H1 (cell line): Measurements from ENCODE around the gene ASAP2. TPM values are rescaled to one million over a fixed set of nuclear protein-coding genes. Genes with fewer than 3 reads are reported as not detected.

Experiments used
- CTCF ChIA-PET: fragments of 300-600 bp; sonication (Branson Sonifier 250); formaldehyde crosslinking; loops from one replicate; lab custom pipeline; 2021; ENCODE audit not compliant: partially characterized antibody; lab: Charles Lee
- POLR2A ChIA-PET: fragments of 300-600 bp; sonication (Branson Sonifier 250); formaldehyde crosslinking; loops from one replicate; lab custom pipeline; 2021; ENCODE audit warnings: inconsistent platforms; ENCODE audit not compliant: partially characterized antibody; lab: Charles Lee
- DNase-seq, 2 experiments: peaks; one replicate each; pipeline versions ENCODE4 v3.0.0 to v3.0.0-alpha.2; 2010 to 2022; ENCODE audit warnings: low spot score in 2 of 2, low read depth in 1 of 2, mixed read lengths in 1 of 2
- FAIRE-seq: peaks from 2 replicates; lab custom pipeline; 2011; peaks lifted over from hg19 to GRCh38; lab: Jason Lieb, UNC
- H2AFZ ChIP-seq: 2 replicates; pipeline ENCODE4 v1.8.1; 2012; ENCODE audit warnings: low read length, inconsistent platforms
- H2AK5ac ChIP-seq: 2 replicates; pipeline ENCODE4 v1.6.1; 2013; ENCODE audit warnings: low read depth, low read length
- H2BK120ac ChIP-seq: replicated peaks from 2 replicates; pipeline ENCODE3; 2013; ENCODE audit warnings: low read depth, low read length, inconsistent platforms
- H2BK12ac ChIP-seq: 2 replicates; pipeline ENCODE4 v1.6.1; 2013; ENCODE audit warnings: low read depth, low read length
- H2BK15ac ChIP-seq: 2 replicates; pipeline ENCODE4 v1.6.1; 2013; ENCODE audit warnings: low read length
- H2BK20ac ChIP-seq: 2 replicates; pipeline ENCODE4 v1.6.1; 2013; ENCODE audit warnings: low read length
- H2BK5ac ChIP-seq: 2 replicates; pipeline ENCODE4 v1.6.1; 2013; ENCODE audit warnings: low read depth, low read length
- H3K14ac ChIP-seq: 2 replicates; pipeline ENCODE4 v1.6.1; 2013; ENCODE audit warnings: inconsistent platforms; ENCODE audit not compliant: insufficient read length
- H3K18ac ChIP-seq: 2 replicates; pipeline ENCODE4 v1.6.1; 2013; ENCODE audit warnings: low read length; ENCODE audit errors: extremely low read depth
- H3K23ac ChIP-seq: 2 replicates; pipeline ENCODE4 v1.6.1; 2013; ENCODE audit warnings: inconsistent platforms; ENCODE audit not compliant: insufficient read length
- H3K23me2 ChIP-seq: 2 replicates; pipeline ENCODE4 v1.6.1; 2013; ENCODE audit warnings: low read depth, low read length
- H3K27ac ChIP-seq: 2 replicates; pipeline ENCODE4 v1.6.1; 2011; ENCODE audit warnings: low read depth, low read length, inconsistent platforms
- H3K27me3 ChIP-seq, 4 experiments: replicated peaks in 1 of 4; 1 replicate in 1 of 4; 2 replicates in 3 of 4; pipeline versions ENCODE4 v1.6.1 to v1.8.1; 2011 to 2013; ENCODE audit warnings: low read length in 3 of 4, mild to moderate bottlenecking in 3 of 4, inconsistent platforms in 2 of 4, mixed read lengths in 2 of 4, moderate library complexity in 1 of 4; ENCODE audit not compliant: control insufficient read depth in 3 of 4, insufficient read depth in 3 of 4; ENCODE audit errors: extremely low read depth in 1 of 4
- H3K36me3 ChIP-seq, 4 experiments: 2 replicates each; pipeline versions ENCODE4 v1.6.1 to v1.8.1; 2011 to 2013; ENCODE audit warnings: mild to moderate bottlenecking in 4 of 4, low read length in 3 of 4, moderate library complexity in 2 of 4, control low read depth in 1 of 4, inconsistent platforms in 1 of 4; ENCODE audit not compliant: insufficient read depth in 4 of 4, control insufficient read depth in 2 of 4
- H3K4ac ChIP-seq: replicated peaks from 2 replicates; pipeline ENCODE3; 2013; ENCODE audit warnings: low read length, low read depth, mixed read lengths, inconsistent platforms; ENCODE audit not compliant: insufficient read length
- H3K4me1 ChIP-seq, 4 experiments: replicated peaks in 1 of 4; 1 replicate in 1 of 4; 2 replicates in 3 of 4; pipeline versions ENCODE4 v1.6.1 to v1.8.1; 2011 to 2013; ENCODE audit warnings: low read length in 3 of 4, inconsistent platforms in 2 of 4, mixed read lengths in 1 of 4; ENCODE audit not compliant: insufficient read depth in 4 of 4, control insufficient read depth in 3 of 4
- H3K4me2 ChIP-seq, 2 experiments: 2 replicates each; pipeline versions ENCODE4 v1.6.1 to v1.8.1; 2011 to 2013; ENCODE audit warnings: low read depth in 2 of 2, low read length in 2 of 2, control low read depth in 1 of 2, inconsistent platforms in 1 of 2, mild to moderate bottlenecking in 1 of 2; ENCODE audit not compliant: insufficient read depth in 1 of 2
- H3K4me3 ChIP-seq, 4 experiments: fragments of 200-600, 300-600 bp in 1 of 4; sonication (generic), shearing (Covaris generic), sonication (Bioruptor Twin) in 1 of 4; 2 replicates each; pipeline versions ENCODE4 v1.5.1 to v1.8.1; 2011 to 2016; ENCODE audit warnings: low read length in 4 of 4, low read depth in 3 of 4, control low read depth in 2 of 4, inconsistent platforms in 2 of 4, mild to moderate bottlenecking in 2 of 4, mixed read lengths in 1 of 4, moderate library complexity in 1 of 4; ENCODE audit not compliant: insufficient read depth in 2 of 4; ENCODE audit errors: extremely low read depth in 1 of 4
- H3K56ac ChIP-seq: replicated peaks from 2 replicates; pipeline ENCODE3; 2013; ENCODE audit warnings: low read depth, mild to moderate bottlenecking, mixed read lengths, low read length, inconsistent platforms; ENCODE audit not compliant: insufficient read length
- H3K79me1 ChIP-seq: 2 replicates; pipeline ENCODE4 v1.6.1; 2013; ENCODE audit warnings: low read depth, low read length, control low read depth
- H3K79me2 ChIP-seq, 2 experiments: 2 replicates each; pipeline versions ENCODE4 v1.6.1 to v1.8.1; 2012 to 2013; ENCODE audit warnings: low read length in 2 of 2, mild to moderate bottlenecking in 2 of 2, inconsistent platforms in 1 of 2; ENCODE audit not compliant: insufficient read depth in 2 of 2, control insufficient read depth in 1 of 2
- H3K9ac ChIP-seq, 4 experiments: replicated peaks in 1 of 4; 1 replicate in 1 of 4; 2 replicates in 3 of 4; pipeline versions ENCODE4 v1.6.1 to v1.8.1; 2011 to 2013; ENCODE audit warnings: low read depth in 3 of 4, low read length in 3 of 4, control low read depth in 2 of 4, mild to moderate bottlenecking in 2 of 4, moderate library complexity in 2 of 4, inconsistent platforms in 1 of 4; ENCODE audit errors: extremely low read depth in 1 of 4
- H3K9me3 ChIP-seq, 2 experiments: 2 replicates each; pipeline versions ENCODE4 v1.6.1 to v1.8.1; 2012 to 2013; ENCODE audit warnings: mild to moderate bottlenecking in 2 of 2, moderate library complexity in 2 of 2, control low read depth in 1 of 2, inconsistent platforms in 1 of 2, low read depth in 1 of 2, low read length in 1 of 2, mixed read lengths in 1 of 2; ENCODE audit not compliant: insufficient read depth in 2 of 2
- H4K20me1 ChIP-seq, 2 experiments: replicated peaks in 1 of 2; 2 replicates each; pipeline versions ENCODE3 to v1.8.1; 2011 to 2013; ENCODE audit warnings: inconsistent platforms in 2 of 2, low read length in 2 of 2, mild to moderate bottlenecking in 1 of 2; ENCODE audit not compliant: insufficient read depth in 2 of 2, control insufficient read depth in 1 of 2
- H4K5ac ChIP-seq: 2 replicates; pipeline ENCODE4 v1.6.1; 2013; ENCODE audit warnings: low read length, low read depth, mixed read lengths, inconsistent platforms; ENCODE audit not compliant: insufficient read length
- H4K8ac ChIP-seq: 2 replicates; pipeline ENCODE4 v1.8.0; 2013; ENCODE audit warnings: mild to moderate bottlenecking, moderate library complexity, low read length, inconsistent platforms; ENCODE audit not compliant: insufficient read depth; ENCODE audit errors: extremely low read depth
- H4K91ac ChIP-seq: replicated peaks from 2 replicates; pipeline ENCODE3; 2013; ENCODE audit warnings: low read length, mixed read lengths, inconsistent platforms; ENCODE audit not compliant: insufficient read length
- CEBPB ChIP-seq: IDR thresholded peaks from 2 replicates; pipeline ENCODE4 v1.6.1; 2012; ENCODE audit warnings: low read depth, low read length
- FOSL1 ChIP-seq: IDR thresholded peaks from 2 replicates; pipeline ENCODE4 v1.6.1; 2011; ENCODE audit warnings: mild to moderate bottlenecking, low read depth, low read length, moderate library complexity; ENCODE audit not compliant: insufficient read depth
- GABPA ChIP-seq: IDR thresholded peaks from 2 replicates; pipeline ENCODE4 v1.6.1; 2011; ENCODE audit warnings: mild to moderate bottlenecking, low read length, moderate library complexity, borderline replicate concordance; ENCODE audit not compliant: insufficient read depth
- JUN ChIP-seq: IDR thresholded peaks from 2 replicates; pipeline ENCODE4 v1.6.1; 2011; ENCODE audit warnings: low read depth, mild to moderate bottlenecking, improper control_type of control experiment, low read length
- KDM1A ChIP-seq: fragments of 200-600, 300-600 bp; sonication (generic); IDR thresholded peaks from 2 replicates; pipeline ENCODE4 v1.7.1; 2016; ENCODE audit warnings: mild to moderate bottlenecking, low read length, borderline replicate concordance
- MAX ChIP-seq: IDR thresholded peaks from 2 replicates; pipeline ENCODE4 v1.6.1; 2012; ENCODE audit warnings: inconsistent platforms
- POLR2AphosphoS5 ChIP-seq: IDR thresholded peaks from 2 replicates; pipeline ENCODE4 v1.6.1; 2011; ENCODE audit warnings: low read depth, low read length
- RXRA ChIP-seq: IDR thresholded peaks from 2 replicates; pipeline ENCODE4 v1.6.1; 2011; ENCODE audit warnings: low read depth, mild to moderate bottlenecking, low read length, moderate library complexity; ENCODE audit not compliant: insufficient read depth
- SAP30 ChIP-seq: fragments of 300-600 bp; sonication (generic); IDR thresholded peaks from 2 replicates; pipeline ENCODE4 v1.7.1; 2012; ENCODE audit warnings: low read length, moderate library complexity, mild to moderate bottlenecking, inconsistent platforms; ENCODE audit not compliant: insufficient read depth, insufficient replicate concordance
- SIRT6 ChIP-seq: IDR thresholded peaks from one replicate; pipeline ENCODE4 v1.7.1; 2012; ENCODE audit warnings: low read length, inconsistent platforms
- SP1 ChIP-seq: IDR thresholded peaks from 2 replicates; pipeline ENCODE4 v1.6.1; 2011; ENCODE audit warnings: low read depth, low read length
- SP4 ChIP-seq: IDR thresholded peaks from 2 replicates; pipeline ENCODE4 v1.6.1; 2012; ENCODE audit warnings: low read length, inconsistent platforms
- TAF1 ChIP-seq: IDR thresholded peaks from 2 replicates; pipeline ENCODE4 v1.6.1; 2011; ENCODE audit warnings: mild to moderate bottlenecking, low read depth, low read length
- WGBS, 2 experiments: shearing (Covaris generic) in 1 of 2; methylation state at CpG; one replicate each; pipeline versions ENCODE4 v1.1.6 to v1.1.7; 2013 to 2015; ENCODE audit warnings: low lambda C conversion rate in 2 of 2, mixed read lengths in 2 of 2, inconsistent platforms in 1 of 2, low coverage in 1 of 2, missing lambda C conversion rate in 1 of 2; ENCODE audit not compliant: insufficient replicate concordance in 2 of 2, insufficient coverage in 1 of 2, insufficient read length in 1 of 2; ENCODE audit errors: extremely low coverage in 1 of 2, missing lambda C conversion rate in 1 of 2; 5-methylcytosine and 5-hydroxymethylcytosine counted together
- polyA plus RNA-seq, 7 experiments: library from polyadenylated mRNA; depleted of rRNA in 3 of 7; stranded (reverse) in 5 of 7; unstranded in 2 of 7; fragments of >200 nt in 5 of 7; fragments of 200-250 nt in 2 of 7; gene quantifications; 1 replicate in 5 of 7; 2 replicates in 1 of 7; 4 replicates in 1 of 7; pipeline versions ENCODE4 v1.2.1 to v1.2.3, GENCODE V29; 2011 to 2013; ENCODE audit warnings: missing spikeins in 2 of 7, mixed read lengths in 2 of 7
- total RNA-seq: library from RNA; stranded (reverse); fragmentation: NEBNext Ultra II Directional; extraction: Animal tissue kit (Norgen Biotek cat#: 25700); gene quantifications from 2 replicates; pipeline ENCODE4 v1.2.1, GENCODE V29; 2021

Gene ASAP2
- total and polyA plus RNA-seq, 2 of the 8 experiments (the other 6 are each of a cell fraction or from before 2014, with no cell fraction given), result 10.2 to 18.7 TPM

GRCh38 chr2:9274701-9275343 is 68.2 kb downstream of the ASAP2 start:
- H4K20me1 ChIP-seq, result peaks cover 2 to 3% of the 10 kb centered on the region in 2 experiments
- no peak overlapping the region for H3K4ac ChIP-seq
- H3K4me2 ChIP-seq, result no peak overlapping the region
- no peaks in the 10 kb centered on the region for H3K23me2 ChIP-seq
- no peaks in the 10 kb centered on the region for H3K9me3 ChIP-seq
- no peak overlapping the region; a peak in 1 of 7 replicates for H3K9ac ChIP-seq
- no peak overlapping the region for H3K18ac ChIP-seq
- H3K56ac ChIP-seq, result no peak overlapping the region
- H2BK12ac ChIP-seq, result 0 out of 2 replicates have a peak overlapping the region, but pooled peaks have one; percentile 23
- H3K4me1 ChIP-seq, result peaks cover 0 to 8% (median 5%) of the 10 kb centered on the region in 4 experiments; a peak in 3 of 7 replicates
- no peak overlapping the region for H4K5ac ChIP-seq
- H3K27ac ChIP-seq, result no peak overlapping the region
- H2BK5ac ChIP-seq, result no peak overlapping the region
- no peak overlapping the region for H2BK120ac ChIP-seq
- H3K36me3 ChIP-seq, result no peaks in the 10 kb centered on the region
- no peak overlapping the region for H2AFZ ChIP-seq
- no peak overlapping the region for H3K23ac ChIP-seq
- WGBS, 2 experiments, result 87% methylated on average over 5 of the region's 5 CpGs; no CpG with 5 or more reads in 1 of the 2 experiments
- no peak overlapping the region; the same call in 1 of the 2 replicates for H2AK5ac ChIP-seq
- no peak overlapping the region for H3K14ac ChIP-seq
- no peak for DNase-seq
- H3K79me1 ChIP-seq, result peaks cover 3% of the 10 kb centered on the region; the same call in 1 of the 2 replicates
- no peak overlapping the region for H4K8ac ChIP-seq
- H3K27me3 ChIP-seq, result no peaks in the 10 kb centered on the region
- no peak overlapping the region for H2BK20ac ChIP-seq
- ChIA-PET CTCF (interaction anchor here (0.8 to 2.6 kb wide), 9 partner anchors 10 to 156 kb away, joined by 3 to 15 read pairs (median 4); no protein-coding TSS in a partner anchor), POLR2A (interaction anchor here (0.9 kb wide), 1 partner anchor 9 kb away, joined by 3 read pairs; no protein-coding TSS in a partner anchor)
- peaks cover 0 to 44% of the 10 kb centered on the region in 2 experiments; a peak in 2 of 4 replicates for H3K79me2 ChIP-seq
- FAIRE-seq, result no peak
- H2BK15ac ChIP-seq, result no peak overlapping the region
- no peak overlapping the region for H4K91ac ChIP-seq
- no peak overlapping the region for H3K4me3 ChIP-seq
- TF ChIP-seq SAP30 (no peak), CEBPB (no peak), JUN (no peak), SP1 (no peak), SIRT6 (no peak), FOSL1 (no peak), MAX (no peak), POLR2AphosphoS5 (no peak), RXRA (no peak), GABPA (no peak), SP4 (no peak), TAF1 (no peak), KDM1A (no peak)
